Measurements from ENCODE around the gene RAB35.
A peak's percentile ranks its signal among the peaks of the same experiment; 100 is the strongest.

Gene RAB35

DNA sequence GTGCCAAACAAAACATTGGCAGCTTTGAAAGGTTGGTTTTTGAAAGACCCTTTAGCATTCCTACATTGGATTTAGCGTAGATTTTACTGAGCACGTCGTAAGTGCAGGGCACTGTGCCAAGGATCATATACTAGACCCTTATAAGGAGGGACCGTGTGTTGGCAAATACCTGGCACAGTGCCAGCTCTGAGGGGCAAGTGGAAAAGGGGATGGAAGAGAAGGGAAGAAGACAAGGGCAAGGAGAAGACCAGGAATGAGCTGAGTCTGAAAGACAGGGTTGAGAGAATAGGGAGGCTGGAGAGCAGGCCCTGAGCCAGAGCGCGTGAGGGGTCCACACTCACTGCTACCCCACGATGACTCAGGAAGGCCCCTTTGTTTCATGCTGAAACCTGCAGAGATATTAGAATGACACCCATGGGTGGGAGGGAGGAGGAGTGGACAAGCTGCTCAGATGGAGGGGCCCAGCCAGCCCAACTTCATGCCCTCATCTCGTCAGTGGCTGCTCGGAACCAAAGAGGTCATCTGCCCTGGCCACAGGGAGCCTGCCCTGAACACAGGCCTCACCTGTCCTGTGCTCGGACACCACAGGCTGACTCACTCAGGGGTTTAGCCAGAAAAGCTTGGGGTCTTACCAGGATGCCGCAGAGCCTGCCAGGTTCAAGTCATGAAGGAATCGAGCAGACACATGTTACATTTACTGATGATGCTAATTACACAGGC lies 25.0 kb downstream of the RAB35 start:
- H3K27ac ChIP-seq, result no peak overlapping the region
- TF ChIP-seq ZFX (IDR thresholded peaks at IDR 0.05) (no peak), CTCF (conservative IDR thresholded peaks at IDR 0.05) (no peak)

GRCh38 chr12:120090626-120091295 lies 25.8 kb downstream of the RAB35 start:
- TF ChIP-seq ZFX (IDR thresholded peaks at IDR 0.05), result no peak
- TF ChIP-seq CTCF (conservative IDR thresholded peaks at IDR 0.05), result no peak

DNA sequence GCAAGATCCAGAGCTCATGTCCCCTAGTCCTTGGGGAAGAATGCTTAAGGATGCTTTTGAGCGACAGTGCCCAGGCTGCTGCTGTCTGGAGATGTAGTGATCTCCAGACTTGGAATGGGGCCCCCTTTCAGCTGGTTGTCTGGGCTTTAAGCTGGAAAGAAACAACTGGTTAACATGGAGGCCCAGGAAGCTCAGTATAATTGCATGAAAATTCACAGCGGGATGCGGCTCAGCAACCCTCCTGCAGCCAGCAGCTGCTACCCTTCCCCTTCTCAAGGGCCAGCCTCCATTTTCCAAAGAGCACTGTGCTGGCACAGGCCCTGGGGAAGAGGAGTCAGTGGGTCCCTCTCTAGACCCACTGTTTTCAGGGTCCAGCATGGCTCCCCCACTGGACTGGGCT lies 26.3 kb downstream of the RAB35 start:
- H3K27ac ChIP-seq, result no peak overlapping the region
- TF ChIP-seq ZFX (IDR thresholded peaks at IDR 0.05) (no peak), CTCF (conservative IDR thresholded peaks at IDR 0.05) (no peak)

More at GRCh38 chr12:120090626-120091295, 25.8 kb downstream of the RAB35 start:
- no peak overlapping the region for H3K27ac ChIP-seq

- TF ChIP-seq ZFX (IDR thresholded peaks at IDR 0.05) (no peak), CTCF (conservative IDR thresholded peaks at IDR 0.05) (no peak)
- no peak overlapping the region for H3K27ac ChIP-seq
These were observed 26.8 kb downstream of the RAB35 start for GRCh38 chr12:120089796-120090195.

DNA sequence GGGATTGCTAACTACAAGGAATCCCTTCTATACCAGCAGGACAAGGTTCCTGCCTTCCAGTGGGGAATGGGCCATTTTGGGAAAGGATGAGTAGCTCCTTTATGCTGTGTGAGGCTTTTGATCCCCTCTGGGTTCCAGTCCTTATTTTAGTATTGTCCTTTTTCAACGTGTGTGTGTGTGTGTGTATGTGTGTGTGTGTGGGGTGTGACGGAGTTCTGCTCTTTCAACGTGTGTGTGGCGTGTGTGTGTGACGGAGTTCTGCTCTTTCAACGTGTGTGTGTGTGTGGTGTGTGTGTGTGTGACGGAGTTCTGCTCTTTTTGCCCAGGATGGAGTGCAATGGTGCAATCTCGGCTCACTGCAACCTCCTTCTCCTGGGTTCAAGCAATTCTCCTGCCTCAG lies 27.4 kb downstream of the RAB35 start:
- TF ChIP-seq CTCF (conservative IDR thresholded peaks at IDR 0.05), result no peak
- TF ChIP-seq ZFX (IDR thresholded peaks at IDR 0.05), result no peak
- H3K27ac ChIP-seq, result no peak overlapping the region

DNA sequence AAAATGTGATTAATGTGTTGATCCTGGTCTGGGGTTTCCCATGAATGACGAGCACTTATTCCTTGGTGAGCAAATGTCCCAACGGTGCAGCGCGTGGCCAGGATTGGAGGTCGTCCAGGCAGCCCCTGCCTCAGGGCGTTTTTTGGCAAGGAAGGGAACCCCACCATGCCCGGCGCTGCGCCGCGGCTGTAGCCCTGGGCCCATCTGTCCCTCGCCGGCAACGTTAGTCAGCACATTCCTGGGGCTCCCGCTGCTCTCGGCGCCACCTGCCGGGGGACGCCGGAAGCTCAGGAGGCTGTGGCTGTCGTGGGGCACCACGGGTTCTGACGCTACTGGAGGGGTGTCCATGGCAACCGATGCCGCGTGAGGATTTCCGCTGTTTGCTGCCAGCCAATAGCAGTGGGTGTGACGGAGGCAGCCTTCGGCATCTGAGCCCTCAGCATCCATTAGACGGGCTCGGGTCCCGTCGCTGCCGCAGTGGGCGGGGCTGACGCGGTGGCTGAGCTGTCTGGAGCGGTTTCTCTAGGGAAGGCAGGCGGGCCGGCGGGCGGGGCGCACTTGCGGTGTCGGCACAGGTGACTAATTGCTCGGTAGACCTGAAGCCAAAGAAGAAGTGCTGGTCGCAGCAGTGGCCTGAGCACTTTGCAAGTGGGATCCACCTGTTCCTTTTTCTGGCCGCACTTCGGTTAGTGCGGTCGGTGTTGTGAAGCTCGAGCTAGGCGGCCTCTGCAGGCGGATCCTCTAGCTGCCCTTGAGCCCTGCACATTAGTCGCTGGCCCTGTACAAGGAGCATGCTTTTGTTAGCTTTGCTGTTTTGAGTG lies 29.5 kb downstream of the RAB35 start:
- TF ChIP-seq CTCF (conservative IDR thresholded peaks at IDR 0.05), result peak; percentile 96
- TF ChIP-seq ZFX (IDR thresholded peaks at IDR 0.05), result no peak
- peak overlapping the region; percentile 72 for H3K27ac ChIP-seq

Data from C4-2B (cell line).